HG03342 (cell line): Measurements from ENCODE around the gene NAGLU.
A peak's percentile ranks its signal among the peaks of the same experiment; 100 is the strongest.

Experiments
- ATAC-seq: cut with Tn5 transposase; IDR thresholded peaks from one replicate; pipeline ENCODE4 v1.9.1; 2021; ENCODE audit warnings: mild to moderate bottlenecking, moderate library complexity; ENCODE audit not compliant: unreplicated experiment

The NAGLU gene

DNA sequence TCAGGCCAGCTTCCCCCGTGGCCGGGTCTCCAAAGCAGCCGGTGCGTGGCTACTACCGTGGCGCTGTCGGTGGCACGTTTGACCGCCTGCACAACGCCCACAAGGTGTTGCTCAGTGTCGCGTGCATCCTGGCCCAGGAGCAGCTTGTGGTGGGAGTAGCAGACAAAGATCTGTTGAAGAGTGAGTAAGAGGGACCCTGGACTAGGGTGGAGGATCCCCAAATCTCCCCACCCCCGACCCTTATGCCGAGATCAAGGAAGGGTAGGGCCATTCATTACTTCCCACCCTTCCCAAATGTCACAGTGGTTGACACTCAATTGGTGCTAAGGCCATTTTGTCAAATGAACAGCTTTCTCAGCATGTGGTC lies 27.1 kb downstream of the NAGLU start:
- no peak for ATAC-seq

- no peak for ATAC-seq
Observed at GRCh38 chr17:42563543-42563942, 27.5 kb downstream of the NAGLU start.

- ATAC-seq: no peak
Observed at GRCh38 chr17:42563950-42564349, 27.9 kb downstream of the NAGLU start.

- ATAC-seq: no peak
Observed at GRCh38 chr17:42564815-42565522, 28.9 kb downstream of the NAGLU start.

GRCh38 chr17:42565523-42566214 lies 29.6 kb downstream of the NAGLU start:
- no peak for ATAC-seq

DNA sequence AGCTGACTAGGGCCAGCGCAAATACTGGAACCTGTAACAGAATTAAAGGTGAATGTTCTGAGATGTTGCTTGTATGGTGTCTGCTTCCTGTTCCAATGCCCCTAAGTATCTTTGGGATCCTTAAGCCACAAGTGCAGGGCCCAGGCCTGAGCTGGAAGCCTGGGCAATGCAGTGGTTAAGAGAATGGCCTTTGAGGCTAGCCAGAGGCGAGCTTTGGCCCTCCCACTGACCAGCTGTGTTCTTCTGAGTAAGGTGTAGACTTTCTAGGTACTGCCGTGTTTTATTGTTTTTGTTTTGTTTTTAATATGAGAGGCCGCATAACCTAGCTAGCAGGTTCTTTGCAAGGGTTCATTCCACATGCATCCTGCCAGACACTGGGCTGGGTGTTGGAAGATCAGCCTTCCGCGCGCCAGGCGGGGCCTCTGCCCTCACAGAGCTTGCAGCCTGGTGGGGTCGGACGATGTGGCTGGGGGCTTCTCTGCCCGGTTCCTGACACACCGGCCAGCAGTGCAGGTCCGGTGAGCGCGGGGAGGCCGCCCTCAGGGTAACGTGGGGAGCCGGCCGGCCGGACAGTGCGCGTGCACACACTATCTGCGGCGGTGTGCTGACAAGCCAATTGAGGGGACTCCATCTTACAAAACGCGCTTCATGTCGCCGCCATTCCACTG lies 30.3 kb downstream of the NAGLU start:
- no peak for ATAC-seq

GRCh38 chr17:42566883-42567573 lies 31.0 kb downstream of the NAGLU start, which contains the start of gene MLX:
Gene MLX (plus strand): TSS chr17:42567100. CDS start chr17:42567125, 25 bp downstream.
- peak; percentile 54 for ATAC-seq

DNA sequence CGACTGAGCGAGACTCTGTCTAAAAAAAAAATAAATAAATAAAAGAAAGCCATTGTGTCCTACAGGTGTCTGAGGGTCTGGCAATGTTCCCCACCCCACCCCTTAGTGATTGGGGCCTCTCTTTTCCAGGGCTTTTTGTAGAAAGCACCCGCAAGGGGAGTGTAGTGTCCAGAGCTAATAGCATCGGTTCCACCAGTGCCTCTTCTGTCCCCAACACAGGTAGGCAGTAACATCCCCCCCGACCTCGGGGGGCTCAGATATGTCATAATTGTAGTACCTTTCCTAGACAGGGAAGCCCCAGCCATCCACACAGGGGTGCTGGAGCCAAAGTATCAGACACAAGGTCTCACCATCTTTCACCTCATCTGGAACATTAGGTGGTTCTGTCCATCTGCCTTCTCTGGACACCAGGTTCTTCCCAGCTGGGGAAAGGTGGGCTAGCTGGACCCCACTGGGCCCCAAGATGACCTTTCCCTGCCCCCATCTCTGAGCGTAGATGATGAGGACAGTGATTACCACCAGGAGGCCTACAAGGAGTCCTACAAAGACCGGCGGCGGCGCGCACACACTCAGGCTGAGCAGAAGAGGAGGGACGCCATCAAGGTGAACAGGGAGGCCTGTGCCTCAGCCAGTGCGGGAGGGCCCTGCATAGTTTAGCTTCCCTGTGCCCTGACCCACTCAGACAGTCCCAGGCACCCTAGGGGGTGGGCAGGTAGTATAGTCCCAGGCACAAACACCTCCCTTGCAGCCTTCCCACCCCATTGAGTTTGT lies 32.5 kb downstream of the NAGLU start:
- no peak for ATAC-seq

GRCh38 chr17:42571435-42572225 lies 35.6 kb downstream of the NAGLU start:
- no peak for ATAC-seq

DNA sequence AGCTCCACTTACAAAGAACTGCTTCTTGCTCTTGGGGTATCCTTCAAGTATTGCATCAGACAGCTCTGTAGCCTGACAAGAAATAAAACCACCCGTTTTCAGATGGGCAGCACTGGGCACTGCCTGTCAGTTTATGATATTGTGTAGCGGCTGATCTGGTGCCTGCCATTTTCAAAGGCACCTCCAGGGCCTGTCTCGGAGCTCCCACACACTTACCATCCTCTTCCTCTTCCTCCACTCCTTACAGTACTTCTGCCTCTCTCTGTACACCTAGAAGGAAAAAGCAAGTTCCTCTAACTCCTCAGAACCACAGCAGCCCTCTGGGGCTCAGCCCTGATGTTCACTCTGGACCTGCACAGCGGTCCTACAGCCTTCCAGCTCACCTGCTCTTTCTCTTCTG lies 37.1 kb downstream of the NAGLU start:
- no peak for ATAC-seq

DNA sequence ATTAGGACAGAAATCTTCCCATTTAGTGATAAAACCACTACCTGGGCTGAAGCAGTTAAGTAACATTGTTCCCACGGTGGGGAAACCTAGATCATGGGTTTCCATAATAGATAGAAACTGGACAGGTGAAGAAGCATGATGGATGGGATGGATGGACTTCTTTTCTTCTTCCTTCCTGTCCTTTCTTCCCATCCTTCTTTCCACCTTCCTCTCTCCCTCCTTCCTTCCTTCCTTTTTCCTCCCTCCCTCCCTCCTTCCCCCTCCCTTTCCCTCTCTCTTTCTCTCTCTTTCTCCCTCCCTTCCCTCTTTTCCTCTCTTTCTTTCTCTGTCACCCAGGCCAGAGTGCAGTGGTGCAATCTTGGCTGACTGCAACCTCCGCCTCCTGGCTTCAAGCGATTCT lies 38.4 kb downstream of the NAGLU start:
- no peak for ATAC-seq

GRCh38 chr17:42577140-42577531 lies 41.1 kb downstream of the NAGLU start:
- ATAC-seq: no peak

GRCh38 chr17:42577532-42578281 lies 41.7 kb downstream of the NAGLU start, which contains the start of gene PSMC3IP:
Gene PSMC3IP (minus strand): TSS chr17:42577729. CDS start chr17:42577686, 43 bp downstream.
- ATAC-seq: peak; percentile 54

DNA sequence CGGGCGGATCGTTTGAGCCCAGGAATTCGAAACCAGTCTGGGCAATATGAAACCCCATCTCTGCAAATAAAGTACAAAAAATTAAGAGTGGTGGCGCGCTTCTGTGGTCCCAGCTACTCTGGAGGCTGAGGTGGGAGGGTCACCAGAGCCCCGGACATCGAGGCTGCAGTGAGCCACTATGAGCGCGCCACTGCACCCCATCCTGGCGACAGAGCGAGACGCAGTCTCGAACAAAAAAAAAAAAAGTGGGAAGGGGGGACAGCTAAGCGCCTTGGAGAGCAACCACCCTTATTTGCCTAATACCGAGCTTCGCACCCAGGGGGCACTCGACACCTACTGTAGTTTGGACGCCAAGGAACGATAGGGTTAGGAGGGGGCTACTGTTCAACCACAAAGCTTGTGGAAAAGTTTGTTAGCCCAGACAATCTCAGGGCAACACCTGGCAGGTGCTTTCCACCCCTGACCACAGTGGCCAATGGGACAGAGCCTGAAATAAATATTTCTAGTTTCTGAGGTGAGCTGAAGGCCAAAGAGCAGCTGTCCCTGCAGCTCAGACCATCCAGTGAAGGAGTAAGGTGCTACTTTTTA lies 42.3 kb downstream of the NAGLU start:
- peak; percentile 60 for ATAC-seq

DNA sequence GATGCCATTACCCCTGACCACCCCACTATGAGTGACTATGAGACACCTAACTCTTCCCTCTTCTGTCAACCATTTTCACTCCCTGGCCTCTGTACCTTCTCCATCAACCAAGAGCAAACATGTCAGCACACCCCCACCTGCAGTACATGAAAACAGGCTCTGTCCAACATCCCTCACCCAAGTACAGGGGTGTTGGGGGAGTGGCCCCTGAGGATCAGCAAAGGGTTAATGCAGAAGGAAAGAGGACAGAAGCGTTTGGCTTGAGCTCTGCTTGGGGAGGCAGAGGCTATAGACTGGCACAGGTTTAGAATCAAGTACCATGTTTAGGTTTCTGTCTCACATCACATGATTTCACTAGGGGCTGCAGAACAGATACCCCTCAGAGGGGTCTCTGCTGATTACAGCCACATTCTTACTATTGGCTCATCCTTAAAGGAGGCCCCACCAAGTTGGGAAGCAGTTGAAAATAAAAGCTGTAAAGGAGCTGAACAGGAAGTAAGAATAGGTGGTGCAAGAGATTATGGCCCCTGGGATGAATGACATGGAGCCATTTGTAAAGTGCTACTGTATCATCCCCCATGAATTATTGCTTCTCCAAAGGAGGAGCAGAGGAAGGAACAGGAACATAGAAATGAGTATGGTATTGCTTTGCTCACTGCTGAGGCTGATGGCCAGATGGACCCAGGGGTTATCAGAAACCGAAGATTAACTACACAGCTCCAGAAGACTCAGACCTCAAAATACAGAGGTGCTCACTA lies 43.9 kb downstream of the NAGLU start:
- no peak for ATAC-seq

DNA sequence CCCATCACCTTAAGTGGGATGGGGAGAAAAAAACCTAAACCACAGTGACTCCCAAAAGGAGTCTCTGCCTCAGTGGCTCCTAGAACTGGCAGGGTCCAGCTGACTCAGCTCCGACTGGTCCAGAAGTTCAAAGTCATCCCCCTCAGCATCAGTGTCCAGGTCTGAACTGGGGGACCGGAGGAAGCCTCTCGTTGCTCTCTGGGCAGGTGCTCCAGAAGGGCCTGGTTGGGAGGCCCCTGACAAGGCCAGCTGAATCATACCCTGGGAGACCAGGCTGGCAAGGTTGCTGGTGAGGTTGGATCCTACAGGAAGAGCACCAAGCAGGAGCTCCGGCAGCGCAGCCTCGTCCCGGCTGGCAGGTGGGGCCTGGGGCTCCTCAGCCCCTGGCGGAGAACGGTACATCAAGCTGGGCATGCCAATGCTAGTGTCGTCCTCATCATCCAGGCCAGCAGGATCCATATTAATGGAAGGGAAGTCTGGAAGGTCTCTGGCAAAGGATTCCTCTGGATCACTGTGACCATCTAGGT lies 45.8 kb downstream of the NAGLU start:
- no peak for ATAC-seq

DNA sequence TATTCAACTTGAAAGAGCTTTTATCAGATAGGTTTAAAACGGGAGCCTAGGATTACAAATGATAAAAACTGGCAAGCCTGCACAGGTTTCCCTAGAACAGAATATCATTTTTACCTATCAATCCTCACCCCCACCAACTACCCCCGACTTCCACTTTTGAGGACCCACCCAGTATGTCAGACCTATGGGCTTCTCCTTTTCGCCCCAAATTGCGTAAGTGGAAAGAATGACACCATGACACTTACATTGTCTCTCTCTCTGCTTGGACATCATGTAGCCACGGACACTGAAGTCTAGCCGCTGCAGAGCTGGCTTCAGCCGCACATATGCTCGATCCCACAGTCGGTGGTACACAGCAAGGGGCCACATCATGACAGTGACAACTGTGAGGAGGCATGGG lies 48.8 kb downstream of the NAGLU start:
- no peak for ATAC-seq

- no peak for ATAC-seq
Observed at GRCh38 chr17:42585353-42585752, 49.3 kb downstream of the NAGLU start.
